Ovary (tissue), 3 donors: ENCODE measurements around the gene LYG1.

ENCODE experiments used
- CTCF ChIP-seq, 3 donors: fragments of 450-650 bp in 2 of 3; fragments of 200-600 bp in 1 of 3; IDR thresholded peaks; one replicate each; pipeline versions ENCODE4 v1.5.1 to v1.8.0; 2016 to 2022; ENCODE audit warnings: antibody characterized with exemption in 3 of 3, mild to moderate bottlenecking in 1 of 3
- POLR2A ChIP-seq: fragments of 450-650 bp; IDR thresholded peaks from one replicate; pipeline ENCODE4 v1.6.1; 2017; ENCODE audit warnings: antibody characterized with exemption, mild to moderate bottlenecking, moderate library complexity
- donor health status: DM: no; HTN: no; CAD: no.

DNA sequence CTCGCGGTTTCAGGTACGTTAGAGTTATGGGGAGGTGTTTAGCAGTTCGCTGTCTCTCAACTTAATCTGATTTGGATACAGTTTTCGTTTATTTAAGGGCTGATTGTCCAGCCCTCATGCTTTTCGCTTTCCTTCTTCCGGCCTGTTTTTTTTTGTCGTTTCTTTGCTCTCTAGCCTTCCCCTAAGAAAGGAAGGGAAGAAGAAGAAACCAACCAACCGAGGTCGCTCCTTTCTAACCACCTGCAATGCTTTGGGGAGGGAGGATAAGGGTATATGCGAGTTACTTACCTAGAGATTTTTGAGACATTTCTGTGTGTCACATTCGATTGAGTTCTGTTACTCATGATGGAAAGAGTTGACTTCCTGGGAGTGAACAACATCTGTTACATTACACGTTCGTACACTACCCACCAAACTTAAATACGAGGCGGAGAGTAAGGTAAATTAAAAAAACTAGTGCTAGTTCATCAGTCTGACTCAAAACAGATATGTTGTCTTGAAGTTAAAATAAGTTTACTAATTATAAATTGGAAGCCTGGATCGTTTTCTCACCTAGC lies 37.1 kb upstream of the LYG1 start:
- TF ChIP-seq CTCF (IDR thresholded peaks at IDR 0.05): no peak
- TF ChIP-seq POLR2A: no peak
